Endothelial cell of umbilical vein (primary cell): ENCODE data around the gene KAT6B. TPM values are rescaled to one million over a fixed set of nuclear protein-coding genes. Genes with fewer than 3 reads are reported as not detected.

Source experiments
- BruUV-seq: library from RNA; stranded (reverse); fragments of 400-500 nt; replicated peaks from 2 replicates; lab custom pipeline; 2021; lab: Mats Ljungman, UMichigan
- CTCF ChIA-PET: fragments of 300-600, 350-600 bp; sonication (Branson Sonifier 250); formaldehyde crosslinking; loops from one replicate; lab custom pipeline; 2021; ENCODE audit warnings: antibody characterized with exemption, inconsistent platforms; lab: Charles Lee
- POLR2A ChIA-PET: fragments of 300-600, 350-600 bp; sonication (Branson Sonifier 250); formaldehyde crosslinking; loops from one replicate; lab custom pipeline; 2021; ENCODE audit warnings: antibody characterized with exemption, inconsistent platforms; lab: Charles Lee
- DNase-seq: peaks from one replicate; pipeline ENCODE4 v3.0.0-alpha.2; 2011; ENCODE audit warnings: low read depth, low spot score
- FAIRE-seq: peaks from 2 replicates; lab custom pipeline; 2011; peaks lifted over from hg19 to GRCh38; lab: Jason Lieb, UNC
- H2AFZ ChIP-seq: 2 replicates; pipeline ENCODE4 v1.6.0; 2012; ENCODE audit warnings: low read depth, low read length, control low read depth, inconsistent platforms
- H3K27ac ChIP-seq: 2 replicates; pipeline ENCODE4 v1.5.1; 2011; ENCODE audit warnings: low read depth, mild to moderate bottlenecking, control low read depth, low read length, moderate library complexity; ENCODE audit not compliant: insufficient read depth
- H3K27me3 ChIP-seq, 2 experiments: 2 replicates each; pipeline versions ENCODE4 v1.6.0 to v1.6.1; 2011; ENCODE audit warnings: low read length in 2 of 2, mixed read lengths in 1 of 2; ENCODE audit not compliant: control insufficient read depth in 2 of 2, insufficient read depth in 2 of 2
- H3K36me3 ChIP-seq, 2 experiments: 2 replicates in 1 of 2; 3 replicates in 1 of 2; pipeline ENCODE4 v1.5.1; 2011; ENCODE audit warnings: low read length in 2 of 2, mild to moderate bottlenecking in 1 of 2, moderate library complexity in 1 of 2; ENCODE audit not compliant: control insufficient read depth in 2 of 2, insufficient read depth in 2 of 2; ENCODE audit errors: extremely low read depth in 1 of 2
- H3K4me1 ChIP-seq: 3 replicates; pipeline ENCODE4 v1.5.1; 2011; ENCODE audit warnings: mild to moderate bottlenecking, low read length; ENCODE audit not compliant: control insufficient read depth, insufficient read depth; ENCODE audit errors: extremely low read depth
- H3K4me2 ChIP-seq: 2 replicates; pipeline ENCODE4 v1.6.1; 2011; ENCODE audit warnings: low read length, control low read depth, mixed read lengths; ENCODE audit not compliant: insufficient read depth
- H3K4me3 ChIP-seq, 3 experiments: fragments of 200-600 bp in 1 of 3; sonication (generic), shearing (Covaris generic) in 1 of 3; replicated peaks in 1 of 3; 2 replicates each; pipeline ENCODE4 v1.5.1; 2011 to 2016; ENCODE audit warnings: control low read depth in 3 of 3, low read length in 3 of 3, mild to moderate bottlenecking in 2 of 3, inconsistent platforms in 1 of 3, low read depth in 1 of 3, moderate library complexity in 1 of 3; ENCODE audit not compliant: insufficient read depth in 1 of 3
- H3K79me2 ChIP-seq: 2 replicates; pipeline ENCODE4 v1.6.0; 2012; ENCODE audit warnings: low read length, inconsistent platforms; ENCODE audit not compliant: control insufficient read depth, insufficient read depth
- H3K9ac ChIP-seq: replicated peaks from 2 replicates; pipeline ENCODE3; 2011; ENCODE audit warnings: low read length, control low read depth; ENCODE audit not compliant: insufficient read depth; ENCODE audit errors: extremely low read depth
- H3K9me1 ChIP-seq: replicated peaks from 3 replicates; pipeline ENCODE4 v1.6.0; 2011; ENCODE audit warnings: mild to moderate bottlenecking, low read length; ENCODE audit not compliant: control insufficient read depth, insufficient read depth; ENCODE audit errors: extremely low read depth
- H3K9me3 ChIP-seq: replicated peaks from 2 replicates; pipeline ENCODE4 v1.5.1; 2012; ENCODE audit warnings: low read length, inconsistent platforms; ENCODE audit not compliant: control insufficient read depth, insufficient read depth
- H4K20me1 ChIP-seq: replicated peaks from 2 replicates; pipeline ENCODE3; 2011; ENCODE audit warnings: mild to moderate bottlenecking, low read length; ENCODE audit not compliant: control insufficient read depth, insufficient read depth; ENCODE audit errors: extremely low read depth
- CTCF ChIP-seq, 2 donors: IDR thresholded peaks; 1 replicate in 1 of 2; 2 replicates in 1 of 2; pipeline ENCODE4 v1.5.1; 2011; ENCODE audit warnings: low read length in 2 of 2, mild to moderate bottlenecking in 2 of 2, moderate library complexity in 2 of 2, control low read depth in 1 of 2, inconsistent platforms in 1 of 2, low read depth in 1 of 2; ENCODE audit not compliant: insufficient read depth in 1 of 2; ENCODE audit errors: extremely low read depth in 1 of 2
- EZH2 ChIP-seq: IDR thresholded peaks from 2 replicates; pipeline ENCODE4 v1.6.1; 2012; ENCODE audit warnings: borderline replicate concordance, low read depth, mild to moderate bottlenecking, moderate library complexity, low read length, inconsistent platforms; ENCODE audit not compliant: severe bottlenecking
- FOS ChIP-seq: IDR thresholded peaks from 2 replicates; pipeline ENCODE4 v1.6.1; 2011; ENCODE audit warnings: mild to moderate bottlenecking, low read length, moderate library complexity, borderline replicate concordance; ENCODE audit not compliant: insufficient read depth
- GATA2 ChIP-seq: IDR thresholded peaks from 2 replicates; pipeline ENCODE4 v1.7.0; 2011; ENCODE audit warnings: low read depth, mild to moderate bottlenecking, moderate library complexity, mixed read lengths, low read length; ENCODE audit not compliant: insufficient read length, insufficient read depth
- JUN ChIP-seq: IDR thresholded peaks from 2 replicates; pipeline ENCODE4 v1.6.1; 2011; ENCODE audit warnings: borderline replicate concordance, low read depth; ENCODE audit not compliant: insufficient read length, insufficient read depth
- MYC ChIP-seq: IDR thresholded peaks from one replicate; pipeline ENCODE4 v1.6.1; 2011; ENCODE audit warnings: mild to moderate bottlenecking, low read depth, low read length
- POLR2A ChIP-seq: IDR thresholded peaks from 2 replicates; pipeline ENCODE4 v1.6.1; 2012; ENCODE audit warnings: low read depth, mild to moderate bottlenecking, control low read depth, low read length
- POLR2AphosphoS5 ChIP-seq: IDR thresholded peaks from 2 replicates; pipeline ENCODE4 v1.6.1; 2012; ENCODE audit warnings: low read depth, mild to moderate bottlenecking, control low read depth, low read length, moderate library complexity; ENCODE audit not compliant: insufficient read depth
- dilution Hi-C: fragments of 300-500 bp; cut with MboI; formaldehyde crosslinking; loops from one replicate; pipeline ENCODE4 v1.15.0; 2019; ENCODE audit warnings: low sequenced_read_pairs; ENCODE audit not compliant: extremely low pct_ligation_motif_present
- intact Hi-C: fragments of 100-400 bp; cut with micrococcal nuclease; formaldehyde crosslinking; loops from one replicate; pipeline ENCODE4 v1.10.0; 2022
- polyA plus RNA-seq, 4 experiments: library from polyadenylated mRNA; depleted of rRNA in 3 of 4; stranded (reverse) in 3 of 4; unstranded in 1 of 4; fragments of >200 nt; gene quantifications; 2 replicates each; pipeline versions ENCODE4 v1.2.1 to v1.2.3, GENCODE V29; 2011 to 2012; ENCODE audit warnings: missing spikeins in 1 of 4
- total RNA-seq: library from RNA; stranded (reverse); gene quantifications from 2 replicates; pipeline ENCODE4 v1.2.3, GENCODE V29; 2021
- TF ChIP-seq, protein P1 (sequence below): IDR thresholded peaks from 2 replicates; pipeline ENCODE4 v1.6.1; 2011; ENCODE audit not compliant: insufficient read depth, insufficient read length

Gene KAT6B
- total and polyA plus RNA-seq, 2 donors (not counting 3 experiments of a cell fraction or from before 2014, with no cell fraction given) = 4.5 to 17.0 TPM

- H4K20me1 ChIP-seq = no peaks in the 10 kb centered on the region
- no peak overlapping the region for H3K4me2 ChIP-seq
- no peak overlapping the region for H2AFZ ChIP-seq
- H3K36me3 ChIP-seq = no peaks in the 10 kb centered on the region
- DNase-seq = no peak
- ChIA-PET POLR2A (no interaction called here), CTCF (no interaction called here)
- dilution Hi-C loops (no loop called here), intact Hi-C loops (no loop called here)
- no peak overlapping the region for H3K9ac ChIP-seq
- H3K4me3 ChIP-seq = no peak overlapping the region
- no peaks in the 10 kb centered on the region for H3K79me2 ChIP-seq
- H3K27ac ChIP-seq = no peak overlapping the region
- H3K9me1 ChIP-seq = no peaks in the 10 kb centered on the region
- no peak for TF ChIP-seq GATA2
- TF ChIP-seq FOS = no peak
- TF ChIP-seq MYC = no peak
- TF ChIP-seq, protein P1, sequence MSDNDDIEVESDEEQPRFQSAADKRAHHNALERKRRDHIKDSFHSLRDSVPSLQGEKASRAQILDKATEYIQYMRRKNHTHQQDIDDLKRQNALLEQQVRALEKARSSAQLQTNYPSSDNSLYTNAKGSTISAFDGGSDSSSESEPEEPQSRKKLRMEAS = no peak
- no peak for TF ChIP-seq JUN
- TF ChIP-seq POLR2AphosphoS5 = no peak
- TF ChIP-seq CTCF (IDR thresholded peaks at IDR 0.05; ENCODE audit: extremely low read depth in 1 of 2, insufficient read depth in 1 of 2, low read depth in 1 of 2, low read length in 2 of 2) = no peak
- TF ChIP-seq POLR2A = no peak
- TF ChIP-seq EZH2 = no peak
- no peaks in the 10 kb centered on the region for H3K9me3 ChIP-seq
- no peak for FAIRE-seq
- BruUV-seq = no TSS peak
- no peaks in the 10 kb centered on the region for H3K27me3 ChIP-seq
- H3K4me1 ChIP-seq = no peaks in the 10 kb centered on the region
Measured at GRCh38 chr10:75010373-75010772, 184.0 kb downstream of the KAT6B start.
